LoVo (cell line): ENCODE measurements around the gene CHST13.
A peak's percentile ranks its signal among the peaks of the same experiment; 100 is the strongest.
"Not testable (repeated sequence)": the region's sequence is repeated elsewhere in the genome, so short reads cannot be mapped to it uniquely, and the experiment has no call there.

Experiments
- DNase-seq: peaks from one replicate; pipeline ENCODE4 v3.0.0-alpha.2; 2016; ENCODE audit warnings: low spot score

The CHST13 gene

GRCh38 chr3:126526668-126527005, 2.7 kb downstream of the CHST13 start:
- DNase-seq = no peak

DNA sequence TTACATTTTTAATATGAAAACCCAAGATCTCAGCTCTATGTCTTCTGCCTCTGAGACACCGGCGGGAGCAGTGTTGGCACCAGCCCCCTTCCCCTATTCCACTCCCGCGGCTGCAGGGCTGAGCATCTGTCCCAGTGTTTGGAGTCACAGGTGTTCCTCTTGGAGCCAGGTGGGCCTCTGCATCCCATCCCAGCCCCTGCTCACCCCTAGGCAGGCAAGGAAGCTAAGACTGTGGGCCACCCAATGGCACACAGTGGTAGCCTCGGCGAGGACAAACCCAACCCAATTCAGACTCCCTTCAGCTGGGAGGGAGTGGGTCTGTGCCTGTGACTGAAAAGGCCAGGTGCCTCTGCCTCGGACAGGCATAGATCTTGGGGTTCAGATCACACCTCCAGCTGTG, 3.1 kb downstream of the CHST13 start:
- no peak for DNase-seq

GRCh38 chr3:126527455-126528211, 3.7 kb downstream of the CHST13 start:
- DNase-seq = no peak

- no peak for DNase-seq
Measured at GRCh38 chr3:126528419-126528799, 4.5 kb downstream of the CHST13 start.

- DNase-seq = no peak
Measured at GRCh38 chr3:126528800-126529541, 5.0 kb downstream of the CHST13 start.

DNA sequence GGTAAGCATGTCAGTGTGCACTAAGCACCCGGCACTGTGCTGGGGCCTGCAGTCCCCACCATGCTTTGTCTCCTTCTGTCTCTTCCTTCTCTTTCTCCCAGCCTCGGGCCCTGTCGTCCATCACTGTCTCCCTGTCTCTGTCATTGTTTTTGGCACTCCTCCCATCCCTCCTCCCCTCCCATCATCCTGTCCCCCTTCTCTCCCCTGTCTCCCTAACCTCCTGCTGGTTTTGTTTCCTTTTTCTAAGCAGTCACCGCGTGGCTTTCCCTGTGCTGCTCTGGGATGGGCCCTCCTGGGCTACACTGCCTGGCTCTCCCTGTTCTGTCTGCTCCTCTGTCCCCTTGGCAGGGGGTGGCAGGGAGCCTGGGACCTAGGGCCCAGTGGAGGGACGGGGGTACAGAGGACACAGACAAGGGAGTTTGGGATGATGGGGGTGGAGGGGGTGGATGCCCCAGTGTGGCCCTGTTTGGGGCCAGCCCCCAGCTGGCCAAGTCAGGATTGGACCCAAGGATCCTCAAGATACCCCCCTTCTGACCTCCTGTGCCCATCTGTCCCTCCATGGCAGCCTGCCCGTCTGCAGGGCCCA, 5.7 kb downstream of the CHST13 start:
- DNase-seq = no peak

GRCh38 chr3:126530171-126531050, 6.5 kb downstream of the CHST13 start:
- DNase-seq = no peak

- DNase-seq = no peak
Measured at GRCh38 chr3:126531051-126531330, 7.0 kb downstream of the CHST13 start.

DNA sequence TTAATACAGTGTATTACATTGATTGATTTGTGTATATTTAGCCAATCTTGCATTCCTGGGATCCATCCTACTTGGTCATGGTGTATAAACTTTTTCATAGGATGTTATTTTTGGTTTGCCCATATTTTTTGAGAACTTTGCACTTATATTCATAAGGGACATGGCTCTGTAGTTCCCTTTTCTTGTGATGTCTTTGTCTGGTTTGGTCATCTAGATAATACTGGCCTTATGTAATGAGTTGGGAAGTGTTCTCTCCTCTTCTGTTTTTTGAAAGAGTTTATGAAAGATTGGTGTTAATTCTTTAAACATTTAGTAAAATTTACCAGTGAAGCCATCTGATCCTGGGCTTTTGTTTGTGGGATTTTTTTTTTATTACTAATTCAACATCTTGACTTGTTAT, 9.6 kb downstream of the CHST13 start:
- no peak for DNase-seq

- not testable (repeated sequence) for DNase-seq
Measured at GRCh38 chr3:126534716-126535115, 10.8 kb downstream of the CHST13 start.

DNA sequence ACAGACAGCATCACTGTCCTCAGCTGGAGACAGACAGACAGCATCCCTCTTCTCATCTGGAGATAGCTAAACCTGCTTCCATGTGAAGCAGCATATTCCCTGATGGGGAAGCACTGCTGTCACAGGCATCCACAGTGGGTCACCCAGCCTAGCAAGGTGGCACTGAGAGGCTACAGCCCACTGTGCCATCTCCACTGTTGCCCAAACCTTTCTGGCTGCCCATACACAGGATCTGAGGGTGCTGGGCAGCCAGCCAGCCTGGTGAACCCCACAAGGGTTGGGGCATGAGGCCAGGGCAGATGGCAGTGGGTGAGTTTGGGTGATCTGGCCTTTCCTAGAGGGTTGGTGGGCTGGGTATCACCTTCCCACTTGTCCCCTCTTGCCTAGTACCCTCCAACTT, 11.7 kb downstream of the CHST13 start:
- no peak for DNase-seq

DNA sequence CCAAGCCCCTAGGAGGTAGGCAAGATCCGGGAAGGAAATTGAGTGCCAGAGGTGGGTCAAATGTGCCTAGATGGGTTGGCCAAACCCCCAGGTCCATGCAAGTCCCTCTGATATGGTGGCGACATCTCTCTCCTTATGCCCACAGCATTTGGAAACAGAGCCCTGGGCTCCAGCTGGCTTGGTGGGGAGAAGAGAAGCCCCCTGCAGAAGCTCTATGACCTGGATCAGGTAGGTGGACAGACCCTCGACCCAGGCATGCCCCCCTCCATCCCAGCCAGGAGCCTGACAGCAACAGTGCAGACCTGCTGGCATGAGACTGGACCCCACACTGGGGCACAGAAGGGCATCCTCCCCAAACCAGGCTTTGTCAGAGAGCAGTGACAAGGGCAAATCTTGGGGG, 12.2 kb downstream of the CHST13 start:
- DNase-seq = no peak

GRCh38 chr3:126537116-126537729, 13.3 kb downstream of the CHST13 start:
- DNase-seq = no peak

GRCh38 chr3:126537730-126538281, 13.9 kb downstream of the CHST13 start:
- no peak for DNase-seq

GRCh38 chr3:126538316-126538715, 14.4 kb downstream of the CHST13 start:
- DNase-seq = no peak

DNA sequence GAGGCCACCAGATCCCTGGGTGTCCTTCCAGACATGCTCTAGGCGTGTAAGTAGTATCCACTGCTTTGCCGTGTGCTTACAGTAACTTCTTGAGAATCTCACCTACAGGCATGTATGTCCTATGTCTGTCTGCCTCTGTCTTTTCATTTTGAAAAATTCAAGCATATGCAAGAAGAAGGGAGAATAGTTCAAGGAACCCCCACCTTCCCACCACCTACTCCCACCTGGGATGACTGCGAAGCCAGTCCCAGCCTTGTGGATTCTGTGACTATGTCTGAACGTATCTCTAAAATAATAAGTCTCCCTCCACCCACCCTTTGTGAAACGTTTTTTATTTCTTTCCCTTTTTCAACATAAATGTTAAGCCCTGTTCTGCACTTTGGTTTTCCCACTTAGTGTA, 15.0 kb downstream of the CHST13 start:
- no peak for DNase-seq

DNA sequence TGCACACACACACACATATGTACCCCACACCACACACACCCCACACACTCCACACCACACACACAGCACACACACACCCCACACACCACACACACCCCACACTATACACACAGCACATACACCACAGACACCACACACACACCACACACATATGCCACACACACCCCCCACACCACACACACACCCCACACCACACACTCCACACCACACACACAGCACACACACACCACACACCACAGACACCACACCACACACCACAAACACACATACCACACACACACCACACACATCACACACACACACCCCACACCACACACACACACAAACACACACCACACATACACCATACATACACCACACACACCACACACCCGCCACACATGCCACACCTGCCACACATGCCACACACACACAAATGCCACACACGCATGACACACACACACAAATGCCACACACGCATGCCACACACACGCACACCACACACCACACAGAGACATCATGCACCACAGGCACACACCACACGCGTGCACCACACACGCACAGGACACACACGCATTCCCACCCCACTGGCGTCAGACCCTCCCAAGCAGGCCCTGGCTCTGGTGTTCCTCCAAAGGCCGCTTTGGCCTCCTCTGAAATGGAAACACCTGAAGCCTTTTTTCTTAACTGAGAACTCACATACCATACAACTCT, 15.7 kb downstream of the CHST13 start:
- no peak for DNase-seq

DNA sequence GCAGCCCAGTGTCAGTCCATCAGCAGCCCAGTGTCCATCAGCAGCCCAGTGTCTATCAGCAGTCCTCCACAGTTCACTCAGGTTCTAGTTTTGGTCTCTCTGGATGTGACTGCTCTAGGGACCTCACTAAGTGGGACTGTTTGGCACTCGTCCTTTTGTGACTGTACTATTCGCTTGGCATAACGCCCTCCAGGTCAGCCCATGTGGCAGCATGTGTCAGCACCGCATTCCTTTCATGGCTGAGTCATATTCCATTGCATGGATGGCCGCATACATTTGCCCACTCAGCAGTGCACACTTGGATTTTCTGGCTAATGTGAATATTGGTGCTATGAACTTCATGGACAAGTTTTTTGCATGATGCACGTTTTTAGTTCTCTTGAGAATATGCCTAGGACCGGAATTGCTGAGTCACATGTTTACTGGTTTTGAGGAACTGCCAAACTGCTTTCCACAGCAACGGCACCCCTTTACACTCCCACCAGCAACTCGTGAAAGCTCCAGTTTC, 16.4 kb downstream of the CHST13 start:
- peak; percentile 60 for DNase-seq

GRCh38 chr3:126540951-126541627, 17.1 kb downstream of the CHST13 start:
- DNase-seq = no peak

DNA sequence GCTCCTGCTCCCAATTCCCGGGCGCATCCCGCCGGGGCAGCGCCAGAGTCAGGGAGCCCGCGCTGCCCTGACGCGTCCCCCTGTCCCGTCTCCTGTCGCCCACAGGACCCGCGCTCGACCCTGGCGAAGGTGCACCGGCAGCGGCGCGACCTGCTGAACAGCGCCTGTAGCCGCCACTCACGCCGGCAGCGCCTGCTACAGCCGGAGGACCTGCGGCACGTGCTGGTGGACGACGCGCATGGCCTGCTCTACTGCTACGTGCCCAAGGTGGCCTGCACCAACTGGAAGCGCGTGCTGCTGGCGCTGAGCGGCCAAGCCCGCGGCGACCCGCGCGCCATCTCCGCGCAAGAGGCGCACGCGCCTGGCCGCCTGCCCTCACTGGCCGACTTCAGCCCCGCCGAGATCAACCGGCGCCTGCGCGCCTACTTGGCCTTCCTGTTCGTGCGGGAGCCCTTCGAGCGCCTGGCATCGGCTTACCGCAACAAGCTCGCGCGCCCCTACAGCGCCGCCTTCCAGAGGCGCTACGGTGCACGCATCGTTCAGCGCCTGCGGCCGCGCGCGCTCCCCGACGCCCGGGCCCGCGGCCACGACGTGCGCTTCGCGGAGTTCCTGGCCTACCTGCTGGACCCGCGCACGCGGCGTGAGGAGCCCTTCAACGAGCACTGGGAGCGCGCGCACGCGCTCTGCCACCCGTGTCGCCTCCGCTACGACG, 17.8 kb downstream of the CHST13 start:
- DNase-seq = no peak
